Activated T-cell treated with anti-CD3 and anti-CD28 coated beads, Interleukin-2, amount 50 U/mL, for 24 hours (primary cell): ENCODE data around the gene KRT86.
A peak's percentile ranks its signal among the peaks of the same experiment; 100 is the strongest.
"Not testable (repeated sequence)": the region's sequence is repeated elsewhere in the genome, so short reads cannot be mapped to it uniquely, and the experiment has no call there.

ENCODE experiments used
- DNase-seq: peaks from one replicate; pipeline ENCODE4 v3.0.0-alpha.2; 2020
- H3K27ac Mint-ChIP-seq: 2 replicates; pipeline ENCODE4 v1.8.0; 2020; ENCODE audit warnings: mild to moderate bottlenecking, mixed read lengths
- H3K27me3 Mint-ChIP-seq: 2 replicates; pipeline ENCODE4 v1.8.0; 2020; ENCODE audit warnings: mixed read lengths
- H3K36me3 Mint-ChIP-seq: 2 replicates; pipeline ENCODE4 v1.8.0; 2020; ENCODE audit warnings: low read depth, mixed read lengths
- H3K4me1 Mint-ChIP-seq: 2 replicates; pipeline ENCODE4 v1.8.0; 2020; ENCODE audit warnings: low read depth, mixed read lengths
- H3K4me3 Mint-ChIP-seq: 2 replicates; pipeline ENCODE4 v1.8.0; 2020; ENCODE audit warnings: mild to moderate bottlenecking, moderate library complexity, mixed read lengths
- H3K9me3 Mint-ChIP-seq: 2 replicates; pipeline ENCODE4 v1.8.0; 2020; ENCODE audit warnings: mixed read lengths

Gene KRT86

GRCh38 chr12:52314511-52314910, 40.1 kb downstream of the KRT86 start:
- Mint-ChIP-seq H3K9me3 (no peaks in the 10 kb centered on the region), H3K4me1 (no peaks in the 10 kb centered on the region), H3K27me3 (peaks cover 49% of the 10 kb centered on the region), H3K27ac (no peak overlapping the region), H3K36me3 (no peaks in the 10 kb centered on the region), H3K4me3 (no peak overlapping the region)
- no peak for DNase-seq

GRCh38 chr12:52315721-52316120, 41.3 kb downstream of the KRT86 start:
- peak; percentile 46 for DNase-seq
- H3K4me1 Mint-ChIP-seq, H3K27ac Mint-ChIP-seq, H3K36me3 Mint-ChIP-seq, H3K9me3 Mint-ChIP-seq, H3K4me3 Mint-ChIP-seq: not testable (repeated sequence)
- peaks cover 47% of the 10 kb centered on the region for H3K27me3 Mint-ChIP-seq

GRCh38 chr12:52316290-52316689, 41.8 kb downstream of the KRT86 start:
- Mint-ChIP-seq H3K27ac (no peak overlapping the region), H3K36me3 (no peaks in the 10 kb centered on the region), H3K27me3 (peaks cover 44% of the 10 kb centered on the region), H3K4me1 (no peaks in the 10 kb centered on the region), H3K9me3 (no peaks in the 10 kb centered on the region), H3K4me3 (no peak overlapping the region)
- DNase-seq: no peak

- no peaks in the 10 kb centered on the region for H3K9me3 Mint-ChIP-seq
Measured at GRCh38 chr12:52316701-52317100, 42.3 kb downstream of the KRT86 start.

GRCh38 chr12:52317468-52318052, 43.1 kb downstream of the KRT86 start:
- Mint-ChIP-seq H3K27me3 (peaks cover 44% of the 10 kb centered on the region), H3K9me3 (no peaks in the 10 kb centered on the region), H3K27ac (no peak overlapping the region), H3K36me3 (no peaks in the 10 kb centered on the region), H3K4me1 (no peaks in the 10 kb centered on the region), H3K4me3 (no peak overlapping the region)
- no peak for DNase-seq

More at GRCh38 chr12:52316701-52317100, 42.3 kb downstream of the KRT86 start:
- H3K4me1 Mint-ChIP-seq: no peaks in the 10 kb centered on the region
- H3K4me3 Mint-ChIP-seq: no peak overlapping the region
- DNase-seq: no peak
- no peaks in the 10 kb centered on the region for H3K36me3 Mint-ChIP-seq
- H3K27ac Mint-ChIP-seq: no peak overlapping the region
- peaks cover 44% of the 10 kb centered on the region for H3K27me3 Mint-ChIP-seq

GRCh38 chr12:52318241-52318990, 44.0 kb downstream of the KRT86 start:
- no peaks in the 10 kb centered on the region for H3K9me3 Mint-ChIP-seq

GRCh38 chr12:52319097-52319496, 44.7 kb downstream of the KRT86 start:
- no peaks in the 10 kb centered on the region for H3K36me3 Mint-ChIP-seq
- no peaks in the 10 kb centered on the region for H3K4me1 Mint-ChIP-seq
- no peak for DNase-seq
- H3K27me3 Mint-ChIP-seq: peaks cover 40% of the 10 kb centered on the region
- H3K4me3 Mint-ChIP-seq: no peak overlapping the region
- no peaks in the 10 kb centered on the region for H3K9me3 Mint-ChIP-seq
- H3K27ac Mint-ChIP-seq: no peak overlapping the region

More at GRCh38 chr12:52318241-52318990, 44.0 kb downstream of the KRT86 start:
- Mint-ChIP-seq H3K4me3 (no peak overlapping the region), H3K4me1 (no peaks in the 10 kb centered on the region), H3K27ac (no peak overlapping the region), H3K36me3 (no peaks in the 10 kb centered on the region), H3K27me3 (peaks cover 44% of the 10 kb centered on the region)
- DNase-seq: no peak

GRCh38 chr12:52320784-52321400, 46.4 kb downstream of the KRT86 start, which contains the start of gene KRT83:
KRT83 (minus strand) TSS chr12:52321398; CDS start chr12:52321335, 63 bp downstream.
- Mint-ChIP-seq H3K9me3 (no peaks in the 10 kb centered on the region), H3K27ac (no peak within 1 kb of the TSS)

GRCh38 chr12:52321418-52321817, 47.0 kb downstream of the KRT86 start:
- Mint-ChIP-seq H3K27me3 (peaks cover 43% of the 10 kb centered on the region), H3K9me3 (no peaks in the 10 kb centered on the region), H3K4me1 (no peaks in the 10 kb centered on the region), H3K27ac (no peak overlapping the region), H3K4me3 (no peak overlapping the region), H3K36me3 (no peaks in the 10 kb centered on the region)
- no peak for DNase-seq

More at GRCh38 chr12:52320784-52321400, 46.4 kb downstream of the KRT86 start, which contains the start of gene KRT83:
- H3K36me3 Mint-ChIP-seq: no peaks in the 10 kb centered on the region
- no peaks in the 10 kb centered on the region for H3K4me1 Mint-ChIP-seq
- no peak within 1 kb of the TSS for H3K4me3 Mint-ChIP-seq
- no peak for DNase-seq
- peaks cover 40% of the 10 kb centered on the region for H3K27me3 Mint-ChIP-seq

GRCh38 chr12:52322069-52322468, 47.6 kb downstream of the KRT86 start:
- DNase-seq: no peak
- Mint-ChIP-seq H3K36me3 (no peaks in the 10 kb centered on the region), H3K4me3 (no peak overlapping the region), H3K9me3 (no peaks in the 10 kb centered on the region), H3K27me3 (peaks cover 43% of the 10 kb centered on the region), H3K27ac (no peak overlapping the region), H3K4me1 (peaks cover 3% of the 10 kb centered on the region)

GRCh38 chr12:52323001-52323400, 48.6 kb downstream of the KRT86 start:
- peaks cover 43% of the 10 kb centered on the region for H3K27me3 Mint-ChIP-seq

GRCh38 chr12:52323416-52324152, 49.1 kb downstream of the KRT86 start:
- peaks cover 12% of the 10 kb centered on the region for H3K4me1 Mint-ChIP-seq
- DNase-seq: no peak
- H3K36me3 Mint-ChIP-seq: no peaks in the 10 kb centered on the region
- no peaks in the 10 kb centered on the region for H3K9me3 Mint-ChIP-seq
- H3K27me3 Mint-ChIP-seq: peaks cover 39% of the 10 kb centered on the region
- no peak overlapping the region for H3K4me3 Mint-ChIP-seq
- no peak overlapping the region for H3K27ac Mint-ChIP-seq

More at GRCh38 chr12:52323001-52323400, 48.6 kb downstream of the KRT86 start:
- peak; percentile 3 for DNase-seq
- Mint-ChIP-seq H3K4me1 (peaks cover 12% of the 10 kb centered on the region), H3K9me3 (no peaks in the 10 kb centered on the region), H3K4me3 (no peak overlapping the region), H3K36me3 (no peaks in the 10 kb centered on the region), H3K27ac (no peak overlapping the region)

- peaks cover 34% of the 10 kb centered on the region for H3K27me3 Mint-ChIP-seq
Measured at GRCh38 chr12:52324153-52324444, 49.7 kb downstream of the KRT86 start.

GRCh38 chr12:52327052-52327829, 52.8 kb downstream of the KRT86 start:
- no peaks in the 10 kb centered on the region for H3K36me3 Mint-ChIP-seq
- no peak overlapping the region for H3K4me3 Mint-ChIP-seq
- peak; percentile 77 for DNase-seq
- H3K27ac Mint-ChIP-seq: no peak overlapping the region
- H3K9me3 Mint-ChIP-seq: no peaks in the 10 kb centered on the region
- H3K27me3 Mint-ChIP-seq: peaks cover 12% of the 10 kb centered on the region
- peaks cover 12% of the 10 kb centered on the region for H3K4me1 Mint-ChIP-seq

More at GRCh38 chr12:52324153-52324444, 49.7 kb downstream of the KRT86 start:
- no peaks in the 10 kb centered on the region for H3K36me3 Mint-ChIP-seq
- H3K9me3 Mint-ChIP-seq: no peaks in the 10 kb centered on the region
- H3K27ac Mint-ChIP-seq: no peak overlapping the region
- H3K4me1 Mint-ChIP-seq: peaks cover 12% of the 10 kb centered on the region
- no peak overlapping the region for H3K4me3 Mint-ChIP-seq
- no peak for DNase-seq
